Vagina (tissue), 2 donors: Measurements from ENCODE around the gene DNPH1.

Source experiments
- POLR2A ChIP-seq, 2 donors: fragments of 450-650 bp; IDR thresholded peaks; one replicate each; pipeline ENCODE4 v1.6.1; 2017; ENCODE audit warnings: antibody characterized with exemption in 2 of 2, mild to moderate bottlenecking in 2 of 2, moderate library complexity in 2 of 2
- TF ChIP-seq, protein P1 (sequence below), 3 experiments: fragments of 450-650 bp in 2 of 3; fragments of 200-600 bp in 1 of 3; sonication (generic) in 1 of 3; IDR thresholded peaks; one replicate each; pipeline ENCODE4 v1.5.1; 2017 to 2019; ENCODE audit warnings: antibody characterized with exemption in 3 of 3, mild to moderate bottlenecking in 2 of 3, moderate library complexity in 2 of 3

- no peak for TF ChIP-seq POLR2A (IDR thresholded peaks at IDR 0.05)
- TF ChIP-seq, protein P1, sequence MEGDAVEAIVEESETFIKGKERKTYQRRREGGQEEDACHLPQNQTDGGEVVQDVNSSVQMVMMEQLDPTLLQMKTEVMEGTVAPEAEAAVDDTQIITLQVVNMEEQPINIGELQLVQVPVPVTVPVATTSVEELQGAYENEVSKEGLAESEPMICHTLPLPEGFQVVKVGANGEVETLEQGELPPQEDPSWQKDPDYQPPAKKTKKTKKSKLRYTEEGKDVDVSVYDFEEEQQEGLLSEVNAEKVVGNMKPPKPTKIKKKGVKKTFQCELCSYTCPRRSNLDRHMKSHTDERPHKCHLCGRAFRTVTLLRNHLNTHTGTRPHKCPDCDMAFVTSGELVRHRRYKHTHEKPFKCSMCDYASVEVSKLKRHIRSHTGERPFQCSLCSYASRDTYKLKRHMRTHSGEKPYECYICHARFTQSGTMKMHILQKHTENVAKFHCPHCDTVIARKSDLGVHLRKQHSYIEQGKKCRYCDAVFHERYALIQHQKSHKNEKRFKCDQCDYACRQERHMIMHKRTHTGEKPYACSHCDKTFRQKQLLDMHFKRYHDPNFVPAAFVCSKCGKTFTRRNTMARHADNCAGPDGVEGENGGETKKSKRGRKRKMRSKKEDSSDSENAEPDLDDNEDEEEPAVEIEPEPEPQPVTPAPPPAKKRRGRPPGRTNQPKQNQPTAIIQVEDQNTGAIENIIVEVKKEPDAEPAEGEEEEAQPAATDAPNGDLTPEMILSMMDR (IDR thresholded peaks at IDR 0.05): no peak
Measured at GRCh38 chr6:43261198-43261597, 31.9 kb upstream of the DNPH1 start.
